IPS-18a (cell line): ENCODE data around the gene TRAF2.

Experiments
- H3K27ac ChIP-seq: one replicate; pipeline ENCODE4 v1.5.1; 2013; ENCODE audit warnings: low read length
- H3K27me3 ChIP-seq: one replicate; pipeline ENCODE4 v1.6.1; 2013; ENCODE audit warnings: mild to moderate bottlenecking, low read length; ENCODE audit not compliant: control insufficient read depth, insufficient read depth
- H3K36me3 ChIP-seq: one replicate; pipeline ENCODE4 v1.6.1; 2013; ENCODE audit warnings: low read depth, low read length; ENCODE audit not compliant: control insufficient read depth
- H3K4me1 ChIP-seq: one replicate; pipeline ENCODE4 v1.6.1; 2013; ENCODE audit warnings: low read depth, low read length; ENCODE audit not compliant: control insufficient read depth
- H3K4me3 ChIP-seq: one replicate; pipeline ENCODE4 v1.5.1; 2013; ENCODE audit warnings: low read length
- H3K9ac ChIP-seq: one replicate; pipeline ENCODE4 v1.6.1; 2013; ENCODE audit warnings: mild to moderate bottlenecking, low read length, moderate library complexity
- H3K9me3 ChIP-seq: one replicate; pipeline ENCODE4 v1.6.1; 2013; ENCODE audit warnings: low read depth, low read length; ENCODE audit not compliant: control insufficient read depth

The TRAF2 gene

GRCh38 chr9:136900988-136901515 lies 14.7 kb downstream of the TRAF2 start:
- no peak overlapping the region for H3K4me3 ChIP-seq
- H3K27ac ChIP-seq, result no peak overlapping the region
- peaks cover 47% of the 10 kb centered on the region for H3K36me3 ChIP-seq
- no peaks in the 10 kb centered on the region for H3K9me3 ChIP-seq
- H3K4me1 ChIP-seq, result no peaks in the 10 kb centered on the region
- no peak overlapping the region for H3K9ac ChIP-seq
- no peaks in the 10 kb centered on the region for H3K27me3 ChIP-seq

- H3K36me3 ChIP-seq, result peaks cover 52% of the 10 kb centered on the region
- H3K9ac ChIP-seq, result no peak overlapping the region
Observed at GRCh38 chr9:136901516-136902258, 15.4 kb downstream of the TRAF2 start.

GRCh38 chr9:136902259-136902821 lies 16.0 kb downstream of the TRAF2 start:
- no peak overlapping the region for H3K4me3 ChIP-seq
- no peaks in the 10 kb centered on the region for H3K9me3 ChIP-seq
- no peaks in the 10 kb centered on the region for H3K27me3 ChIP-seq
- no peaks in the 10 kb centered on the region for H3K4me1 ChIP-seq
- H3K27ac ChIP-seq, result no peak overlapping the region
- peaks cover 52% of the 10 kb centered on the region for H3K36me3 ChIP-seq
- H3K9ac ChIP-seq, result no peak overlapping the region

More at GRCh38 chr9:136901516-136902258, 15.4 kb downstream of the TRAF2 start:
- Histone ChIP-seq H3K27me3 (no peaks in the 10 kb centered on the region), H3K9me3 (no peaks in the 10 kb centered on the region), H3K4me3 (no peak overlapping the region), H3K27ac (no peak overlapping the region), H3K4me1 (no peaks in the 10 kb centered on the region)

DNA sequence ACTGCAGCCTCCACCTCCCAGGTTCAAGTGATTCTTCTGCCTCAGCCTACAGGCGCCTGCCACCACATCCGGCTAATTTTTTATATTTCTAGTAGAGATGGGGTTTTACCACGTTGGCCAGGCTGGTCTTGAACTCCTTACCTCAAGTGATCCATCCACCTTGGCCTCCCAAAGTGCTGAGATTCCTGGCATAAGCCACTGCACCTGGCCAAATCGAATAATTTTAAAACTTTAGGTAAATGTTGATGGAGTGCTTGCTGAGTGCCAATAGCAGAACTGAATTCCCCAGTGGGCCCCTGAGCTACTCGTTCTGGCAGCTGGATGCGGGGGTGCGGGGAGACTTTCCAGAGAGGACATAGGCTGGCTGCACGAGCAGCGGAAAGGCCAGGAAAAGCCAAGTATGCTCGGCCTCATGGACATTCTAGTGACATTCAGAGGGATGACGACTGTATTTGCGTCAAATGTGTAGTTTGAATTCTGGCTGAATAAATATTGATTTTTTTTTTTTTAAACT lies 16.8 kb downstream of the TRAF2 start:
- H3K36me3 ChIP-seq, result peaks cover 60% of the 10 kb centered on the region
- H3K9me3 ChIP-seq, result no peaks in the 10 kb centered on the region
- no peaks in the 10 kb centered on the region for H3K27me3 ChIP-seq
- H3K9ac ChIP-seq, result no peak overlapping the region
- no peak overlapping the region for H3K4me3 ChIP-seq
- H3K27ac ChIP-seq, result no peak overlapping the region
- H3K4me1 ChIP-seq, result no peaks in the 10 kb centered on the region

DNA sequence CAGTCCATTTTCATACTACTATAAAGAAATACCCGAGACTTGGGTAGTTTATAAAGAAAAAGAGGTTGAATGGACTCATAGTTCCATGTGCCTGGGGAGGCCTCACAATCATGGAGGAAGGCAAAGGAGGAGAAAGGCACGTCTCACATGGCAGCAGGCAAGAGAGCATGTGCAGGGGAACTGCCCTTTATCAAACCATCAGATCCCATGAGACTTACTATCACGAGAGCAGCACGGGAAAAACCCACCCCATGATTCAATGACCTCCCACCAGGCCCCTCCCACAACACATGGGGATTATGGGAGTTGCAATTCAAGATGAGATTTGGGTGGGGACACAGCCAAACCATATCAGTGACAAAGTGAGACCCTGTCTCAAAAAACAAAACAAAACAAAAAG lies 19.9 kb downstream of the TRAF2 start:
- Histone ChIP-seq H3K27me3 (no peaks in the 10 kb centered on the region), H3K36me3 (peaks cover 52% of the 10 kb centered on the region), H3K9ac (no peak overlapping the region), H3K9me3 (no peaks in the 10 kb centered on the region), H3K27ac (no peak overlapping the region), H3K4me3 (no peak overlapping the region), H3K4me1 (no peaks in the 10 kb centered on the region)

- Histone ChIP-seq H3K9me3 (no peaks in the 10 kb centered on the region), H3K36me3 (peaks cover 45% of the 10 kb centered on the region), H3K4me1 (no peaks in the 10 kb centered on the region), H3K4me3 (no peak overlapping the region), H3K9ac (no peak overlapping the region), H3K27me3 (no peaks in the 10 kb centered on the region), H3K27ac (no peak overlapping the region)
Observed at GRCh38 chr9:136907011-136907914, 20.9 kb downstream of the TRAF2 start.

DNA sequence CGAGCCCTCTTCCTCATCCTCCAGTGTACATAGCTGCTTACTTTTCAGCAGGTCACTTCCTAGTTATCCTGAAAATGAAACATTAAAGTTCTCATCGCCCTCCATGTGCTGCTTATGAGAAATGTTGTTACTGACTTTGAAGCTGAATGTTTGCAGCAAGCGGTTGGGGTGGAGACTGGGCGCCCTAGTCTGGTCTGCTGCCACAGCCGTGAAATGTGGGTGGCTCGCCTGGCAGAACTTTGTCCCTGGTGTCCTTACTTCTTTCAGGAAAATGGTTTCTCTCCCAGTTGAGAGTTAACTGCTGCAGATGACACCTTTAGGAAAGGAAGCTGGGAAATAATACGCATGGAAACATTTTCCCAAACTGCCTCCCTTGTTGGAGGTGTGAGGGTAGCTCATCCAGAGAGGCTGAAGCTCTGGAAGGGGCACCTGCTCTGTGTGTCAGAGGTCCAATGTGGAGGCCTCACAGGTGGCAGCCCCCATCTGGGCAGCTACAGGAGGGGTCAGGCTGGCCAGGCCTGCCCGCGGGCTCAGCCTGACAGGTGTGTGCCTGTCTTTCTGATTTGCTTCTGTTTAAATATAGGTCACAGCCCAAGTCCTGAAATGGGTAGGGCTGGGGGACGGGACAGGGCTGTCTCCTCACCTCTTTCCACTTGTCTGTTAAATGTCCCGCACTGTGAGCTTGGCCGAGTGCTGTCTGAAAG lies 24.0 kb downstream of the TRAF2 start:
- Histone ChIP-seq H3K9me3 (no peaks in the 10 kb centered on the region), H3K4me1 (no peaks in the 10 kb centered on the region), H3K4me3 (no peak overlapping the region), H3K36me3 (peaks cover 47% of the 10 kb centered on the region), H3K27ac (no peak overlapping the region), H3K9ac (no peak overlapping the region), H3K27me3 (no peaks in the 10 kb centered on the region)

DNA sequence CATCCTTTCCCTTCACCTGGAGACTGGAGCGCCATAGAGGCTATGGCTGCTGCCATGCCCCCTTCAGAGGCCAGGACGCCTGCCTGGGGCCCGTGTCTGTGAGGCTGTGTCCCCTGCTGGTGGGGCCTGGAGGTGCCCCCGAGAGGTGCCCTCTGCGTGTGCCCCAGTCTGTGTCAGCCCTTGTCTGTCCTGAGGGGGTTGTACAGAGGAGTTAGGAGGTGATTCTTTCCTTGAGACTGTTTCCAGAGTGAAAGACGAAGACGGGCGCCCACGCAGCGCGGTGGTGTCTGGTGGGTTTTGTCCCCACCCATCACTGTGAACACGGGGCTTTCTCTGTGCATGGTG lies 24.6 kb downstream of the TRAF2 start:
- H3K9ac ChIP-seq, result no peak overlapping the region
- peaks cover 51% of the 10 kb centered on the region for H3K36me3 ChIP-seq
- H3K4me3 ChIP-seq, result no peak overlapping the region
- H3K9me3 ChIP-seq, result no peaks in the 10 kb centered on the region
- no peaks in the 10 kb centered on the region for H3K4me1 ChIP-seq
- H3K27me3 ChIP-seq, result no peaks in the 10 kb centered on the region
- no peak overlapping the region for H3K27ac ChIP-seq

DNA sequence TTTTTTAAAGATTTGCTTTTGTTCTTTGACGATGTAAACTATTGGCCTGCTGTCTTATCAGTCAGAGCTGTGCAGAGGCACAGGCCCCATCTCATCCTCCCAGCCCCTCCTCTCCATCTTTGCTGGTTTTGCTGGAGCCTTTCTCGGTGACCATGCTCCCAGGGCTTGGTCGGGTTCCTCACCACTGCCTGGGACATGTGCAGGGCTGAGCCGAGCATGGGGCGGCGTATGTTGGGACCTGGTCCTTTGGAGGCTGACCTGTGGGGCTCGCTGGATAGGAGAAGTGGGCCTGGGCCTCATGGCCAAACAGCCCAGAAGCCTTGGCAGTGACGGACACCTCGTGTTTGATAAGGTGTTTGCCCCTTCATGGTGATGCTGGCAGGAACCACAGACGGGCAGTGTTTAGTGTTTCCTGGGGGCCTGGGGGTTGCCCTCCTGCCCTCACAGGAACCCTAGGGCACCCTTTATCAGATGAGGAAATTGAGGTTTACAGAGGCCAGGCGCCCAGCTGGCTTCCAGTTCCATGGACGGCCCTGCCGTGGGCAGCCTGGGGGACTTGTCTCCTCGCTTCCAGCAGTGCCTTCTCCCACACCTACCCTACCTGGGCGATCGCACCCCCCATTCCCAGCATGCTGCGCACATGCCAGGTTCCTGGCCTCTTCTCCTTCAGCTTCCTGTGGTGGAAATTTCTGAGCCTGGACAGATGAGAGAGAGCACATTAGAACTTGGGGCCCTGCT lies 27.6 kb downstream of the TRAF2 start:
- no peak overlapping the region for H3K27ac ChIP-seq
- no peaks in the 10 kb centered on the region for H3K4me1 ChIP-seq
- no peak overlapping the region for H3K9ac ChIP-seq
- H3K9me3 ChIP-seq, result no peaks in the 10 kb centered on the region
- no peak overlapping the region for H3K4me3 ChIP-seq
- H3K36me3 ChIP-seq, result peaks cover 56% of the 10 kb centered on the region
- no peaks in the 10 kb centered on the region for H3K27me3 ChIP-seq

GRCh38 chr9:136915632-136916329 lies 29.5 kb downstream of the TRAF2 start:
- Histone ChIP-seq H3K27ac (no peak overlapping the region), H3K4me3 (no peak overlapping the region), H3K9me3 (no peaks in the 10 kb centered on the region), H3K36me3 (peaks cover 47% of the 10 kb centered on the region), H3K9ac (no peak overlapping the region), H3K27me3 (no peaks in the 10 kb centered on the region), H3K4me1 (no peaks in the 10 kb centered on the region)
